HepG2 (cell line): ENCODE data around the gene PPP1R14D. TPM values are rescaled to one million over a fixed set of nuclear protein-coding genes. Genes with fewer than 3 reads are reported as not detected.

ENCODE experiments used
- CEBPB ChIP-seq: IDR thresholded peaks from 2 replicates; pipeline ENCODE4 v1.6.1; 2011; ENCODE audit warnings: low read depth, low read length, improper control_type of control experiment, borderline replicate concordance
- CHD2 ChIP-seq: IDR thresholded peaks from 2 replicates; pipeline ENCODE4 v1.6.1; 2011; ENCODE audit warnings: low read depth, low read length, improper control_type of control experiment
- CREM ChIP-seq, 2 experiments: sonication (generic) in 1 of 2; formaldehyde crosslinking in 1 of 2; IDR thresholded peaks; 2 replicates each; pipeline versions ENCODE4 v1.4.0 to v1.6.1; 2016 to 2020; ENCODE audit warnings: antibody characterized with exemption in 1 of 2, mild to moderate bottlenecking in 1 of 2, missing genetic modification reagents in 1 of 2
- FOXA1 ChIP-seq, 2 experiments: fragments of 450-650 bp in 1 of 2; sonication (generic) in 1 of 2; formaldehyde crosslinking in 1 of 2; IDR thresholded peaks; 2 replicates each; pipeline versions ENCODE4 v1.4.0 to v1.6.1; 2016 to 2020; ENCODE audit warnings: missing genetic modification reagents in 1 of 2
- HDAC1 ChIP-seq: sonication (generic); formaldehyde crosslinking; IDR thresholded peaks from 2 replicates; pipeline ENCODE4 v1.5.1; 2020; ENCODE audit warnings: mild to moderate bottlenecking, missing genetic modification reagents
- IKZF4 ChIP-seq: sonication (generic); formaldehyde crosslinking; IDR thresholded peaks from 2 replicates; pipeline ENCODE4 v1.5.1; 2020; ENCODE audit warnings: borderline replicate concordance, mild to moderate bottlenecking, low read depth, missing genetic modification reagents; ENCODE audit errors: not compliant biosample characterization
- KMT2A ChIP-seq: sonication (generic); formaldehyde crosslinking; IDR thresholded peaks from 2 replicates; pipeline ENCODE4 v1.4.0; 2020; ENCODE audit warnings: missing genetic modification reagents
- MAFF ChIP-seq: IDR thresholded peaks from 2 replicates; pipeline ENCODE4 v1.6.1; 2011; ENCODE audit warnings: low read depth, low read length, improper control_type of control experiment
- NFKBIZ ChIP-seq: IDR thresholded peaks from 2 replicates; pipeline ENCODE4 v1.6.1; 2018; ENCODE audit warnings: missing genetic modification reagents, missing compliant biosample characterization
- PHF20 ChIP-seq: sonication (generic); formaldehyde crosslinking; IDR thresholded peaks from 2 replicates; pipeline ENCODE4 v1.5.0; 2020; ENCODE audit warnings: mild to moderate bottlenecking, missing genetic modification reagents
- RAD51 ChIP-seq: fragments of 450-650 bp; IDR thresholded peaks from 2 replicates; pipeline ENCODE4 v1.6.1; 2016; ENCODE audit warnings: borderline replicate concordance
- SMAD3 ChIP-seq: sonication (generic); formaldehyde crosslinking; IDR thresholded peaks from 2 replicates; pipeline ENCODE4 v1.4.0; 2020; ENCODE audit warnings: missing genetic modification reagents
- SRY ChIP-seq: sonication (generic); formaldehyde crosslinking; IDR thresholded peaks from 2 replicates; pipeline ENCODE4 v1.8.0; 2022; ENCODE audit warnings: mild to moderate bottlenecking, missing genetic modification reagents
- STAT5B ChIP-seq: sonication (generic); formaldehyde crosslinking; IDR thresholded peaks from 2 replicates; pipeline ENCODE4 v1.4.0; 2020; ENCODE audit warnings: missing genetic modification reagents
- U2AF1 ChIP-seq: fragments of 200-400 bp; formaldehyde crosslinking; optimal IDR thresholded peaks from 2 replicates; pipeline ENCODE3; 2017; ENCODE audit warnings: mild to moderate bottlenecking, low read depth, low read length
- ZNF124 ChIP-seq: sonication (generic); formaldehyde crosslinking; IDR thresholded peaks from 2 replicates; pipeline ENCODE4 v1.4.0; 2020; ENCODE audit warnings: missing genetic modification reagents
- ZNF225 ChIP-seq: sonication (generic); formaldehyde crosslinking; IDR thresholded peaks from 2 replicates; pipeline ENCODE4 v1.4.0; 2020; ENCODE audit warnings: mild to moderate bottlenecking, missing genetic modification reagents
- ZNF318 ChIP-seq: sonication (generic); formaldehyde crosslinking; IDR thresholded peaks from 2 replicates; pipeline ENCODE4 v1.4.0; 2020; ENCODE audit warnings: mild to moderate bottlenecking, missing genetic modification reagents
- ZNF550 ChIP-seq: sonication (generic); formaldehyde crosslinking; IDR thresholded peaks from 2 replicates; pipeline ENCODE4 v1.4.0; 2020; ENCODE audit warnings: mild to moderate bottlenecking, missing genetic modification reagents, borderline replicate concordance
- ZNF589 ChIP-seq: sonication (generic); formaldehyde crosslinking; conservative IDR thresholded peaks from 2 replicates; pipeline ENCODE4 v1.8.0; 2022; ENCODE audit warnings: mild to moderate bottlenecking, moderate library complexity, missing genetic modification reagents
- ZNF792 ChIP-seq: IDR thresholded peaks from 2 replicates; pipeline ENCODE4 v1.6.1; 2016
- ZSCAN12 ChIP-seq: sonication (generic); formaldehyde crosslinking; IDR thresholded peaks from 2 replicates; pipeline ENCODE4 v1.9.0; 2021; ENCODE audit warnings: mild to moderate bottlenecking, missing genetic modification reagents
- ZSCAN25 ChIP-seq: sonication (generic); formaldehyde crosslinking; IDR thresholded peaks from 2 replicates; pipeline ENCODE4 v1.8.0; 2022; ENCODE audit warnings: mild to moderate bottlenecking, missing genetic modification reagents
- polyA plus RNA-seq, 8 experiments: library from polyadenylated mRNA; depleted of rRNA in 3 of 8; stranded (reverse) in 7 of 8; unstranded in 1 of 8; fragments of >200 nt; fragmentation: Illumina TruSeq in 4 of 8; extraction: Trizol in 4 of 8; gene quantifications; 2 replicates each; pipeline versions ENCODE4 v1.2.1 to v1.2.3, GENCODE V29; 2011 to 2016; ENCODE audit warnings: low read depth in 4 of 8, missing spikeins in 1 of 8, mixed read lengths in 1 of 8; ENCODE audit not compliant: insufficient read depth in 1 of 8
- total RNA-seq, 5 experiments: library from RNA; depleted of rRNA; stranded (reverse); fragments of >200 nt; fragmentation: Illumina TruSeq; extraction: Trizol; gene quantifications; 2 replicates each; pipeline ENCODE4 v1.2.3, GENCODE V29; 2016; ENCODE audit warnings: low read depth in 1 of 5

PPP1R14D gene
- total and polyA plus RNA-seq, 2 of the 13 experiments (the other 11 are each of a cell fraction or from before 2014, with no cell fraction given) = 0.53 to 0.55 TPM

- TF ChIP-seq ZNF318 (CRISPR knock-in tag) (0 out of 2 replicates have a peak, but pooled peaks have one; percentile 14), CHD2 (no peak), CREM (IDR thresholded peaks at IDR 0.05) (no peak), CREM (CRISPR knock-in tag; IDR thresholded peaks at IDR 0.05) (no peak), NFKBIZ (no peak), FOXA1 (IDR thresholded peaks at IDR 0.05) (no peak), FOXA1 (CRISPR knock-in tag; IDR thresholded peaks at IDR 0.05) (no peak), SMAD3 (no peak), SRY (CRISPR knock-in tag) (no peak), ZNF124 (CRISPR knock-in tag) (no peak), ZNF792 (CRISPR knock-in tag) (no peak), RAD51 (no peak), ZSCAN25 (CRISPR knock-in tag) (peak; percentile 78), ZNF225 (CRISPR knock-in tag) (no peak), STAT5B (CRISPR knock-in tag) (no peak), ZNF550 (CRISPR knock-in tag) (no peak), IKZF4 (no peak), MAFF (no peak), ZNF589 (CRISPR knock-in tag) (no peak), U2AF1 (no peak), PHF20 (CRISPR knock-in tag) (0 out of 2 replicates have a peak, but pooled peaks have one; percentile 33), CEBPB (no peak), HDAC1 (no peak), ZSCAN12 (CRISPR knock-in tag) (no peak), KMT2A (CRISPR knock-in tag) (no peak)
These were observed 29.3 kb upstream of the PPP1R14D start (continued) for GRCh38 chr15:40857601-40858341.
